ENCODE results near the gene FMNL2. TPM values are rescaled to one million over a fixed set of nuclear protein-coding genes. Genes with fewer than 3 reads are reported as not detected.

The FMNL2 gene
- total and polyA plus RNA-seq, 2 experiments from 2014 or later: 16.5 to 45.4 TPM

DNA sequence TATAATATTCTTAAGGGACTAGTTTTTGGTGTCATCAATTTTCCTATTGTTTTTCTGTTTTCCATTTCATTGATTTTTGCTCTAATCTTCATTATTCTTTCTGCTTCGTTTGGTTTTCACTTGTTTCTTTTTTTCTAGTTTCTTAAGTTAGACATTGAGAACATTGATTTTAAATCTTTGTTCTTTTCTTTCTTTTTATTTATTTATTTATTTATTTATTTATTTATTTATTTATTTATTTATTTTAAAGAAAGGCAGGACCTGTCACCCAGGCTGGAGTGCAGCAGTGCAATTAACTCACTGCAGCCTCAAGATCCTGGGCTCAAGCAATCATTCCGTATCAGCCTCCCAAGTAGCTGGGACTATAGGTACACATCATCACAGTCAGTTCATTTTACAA lies 7.0 kb upstream of the FMNL2 start (continued):
- TF ChIP-seq, protein P1, sequence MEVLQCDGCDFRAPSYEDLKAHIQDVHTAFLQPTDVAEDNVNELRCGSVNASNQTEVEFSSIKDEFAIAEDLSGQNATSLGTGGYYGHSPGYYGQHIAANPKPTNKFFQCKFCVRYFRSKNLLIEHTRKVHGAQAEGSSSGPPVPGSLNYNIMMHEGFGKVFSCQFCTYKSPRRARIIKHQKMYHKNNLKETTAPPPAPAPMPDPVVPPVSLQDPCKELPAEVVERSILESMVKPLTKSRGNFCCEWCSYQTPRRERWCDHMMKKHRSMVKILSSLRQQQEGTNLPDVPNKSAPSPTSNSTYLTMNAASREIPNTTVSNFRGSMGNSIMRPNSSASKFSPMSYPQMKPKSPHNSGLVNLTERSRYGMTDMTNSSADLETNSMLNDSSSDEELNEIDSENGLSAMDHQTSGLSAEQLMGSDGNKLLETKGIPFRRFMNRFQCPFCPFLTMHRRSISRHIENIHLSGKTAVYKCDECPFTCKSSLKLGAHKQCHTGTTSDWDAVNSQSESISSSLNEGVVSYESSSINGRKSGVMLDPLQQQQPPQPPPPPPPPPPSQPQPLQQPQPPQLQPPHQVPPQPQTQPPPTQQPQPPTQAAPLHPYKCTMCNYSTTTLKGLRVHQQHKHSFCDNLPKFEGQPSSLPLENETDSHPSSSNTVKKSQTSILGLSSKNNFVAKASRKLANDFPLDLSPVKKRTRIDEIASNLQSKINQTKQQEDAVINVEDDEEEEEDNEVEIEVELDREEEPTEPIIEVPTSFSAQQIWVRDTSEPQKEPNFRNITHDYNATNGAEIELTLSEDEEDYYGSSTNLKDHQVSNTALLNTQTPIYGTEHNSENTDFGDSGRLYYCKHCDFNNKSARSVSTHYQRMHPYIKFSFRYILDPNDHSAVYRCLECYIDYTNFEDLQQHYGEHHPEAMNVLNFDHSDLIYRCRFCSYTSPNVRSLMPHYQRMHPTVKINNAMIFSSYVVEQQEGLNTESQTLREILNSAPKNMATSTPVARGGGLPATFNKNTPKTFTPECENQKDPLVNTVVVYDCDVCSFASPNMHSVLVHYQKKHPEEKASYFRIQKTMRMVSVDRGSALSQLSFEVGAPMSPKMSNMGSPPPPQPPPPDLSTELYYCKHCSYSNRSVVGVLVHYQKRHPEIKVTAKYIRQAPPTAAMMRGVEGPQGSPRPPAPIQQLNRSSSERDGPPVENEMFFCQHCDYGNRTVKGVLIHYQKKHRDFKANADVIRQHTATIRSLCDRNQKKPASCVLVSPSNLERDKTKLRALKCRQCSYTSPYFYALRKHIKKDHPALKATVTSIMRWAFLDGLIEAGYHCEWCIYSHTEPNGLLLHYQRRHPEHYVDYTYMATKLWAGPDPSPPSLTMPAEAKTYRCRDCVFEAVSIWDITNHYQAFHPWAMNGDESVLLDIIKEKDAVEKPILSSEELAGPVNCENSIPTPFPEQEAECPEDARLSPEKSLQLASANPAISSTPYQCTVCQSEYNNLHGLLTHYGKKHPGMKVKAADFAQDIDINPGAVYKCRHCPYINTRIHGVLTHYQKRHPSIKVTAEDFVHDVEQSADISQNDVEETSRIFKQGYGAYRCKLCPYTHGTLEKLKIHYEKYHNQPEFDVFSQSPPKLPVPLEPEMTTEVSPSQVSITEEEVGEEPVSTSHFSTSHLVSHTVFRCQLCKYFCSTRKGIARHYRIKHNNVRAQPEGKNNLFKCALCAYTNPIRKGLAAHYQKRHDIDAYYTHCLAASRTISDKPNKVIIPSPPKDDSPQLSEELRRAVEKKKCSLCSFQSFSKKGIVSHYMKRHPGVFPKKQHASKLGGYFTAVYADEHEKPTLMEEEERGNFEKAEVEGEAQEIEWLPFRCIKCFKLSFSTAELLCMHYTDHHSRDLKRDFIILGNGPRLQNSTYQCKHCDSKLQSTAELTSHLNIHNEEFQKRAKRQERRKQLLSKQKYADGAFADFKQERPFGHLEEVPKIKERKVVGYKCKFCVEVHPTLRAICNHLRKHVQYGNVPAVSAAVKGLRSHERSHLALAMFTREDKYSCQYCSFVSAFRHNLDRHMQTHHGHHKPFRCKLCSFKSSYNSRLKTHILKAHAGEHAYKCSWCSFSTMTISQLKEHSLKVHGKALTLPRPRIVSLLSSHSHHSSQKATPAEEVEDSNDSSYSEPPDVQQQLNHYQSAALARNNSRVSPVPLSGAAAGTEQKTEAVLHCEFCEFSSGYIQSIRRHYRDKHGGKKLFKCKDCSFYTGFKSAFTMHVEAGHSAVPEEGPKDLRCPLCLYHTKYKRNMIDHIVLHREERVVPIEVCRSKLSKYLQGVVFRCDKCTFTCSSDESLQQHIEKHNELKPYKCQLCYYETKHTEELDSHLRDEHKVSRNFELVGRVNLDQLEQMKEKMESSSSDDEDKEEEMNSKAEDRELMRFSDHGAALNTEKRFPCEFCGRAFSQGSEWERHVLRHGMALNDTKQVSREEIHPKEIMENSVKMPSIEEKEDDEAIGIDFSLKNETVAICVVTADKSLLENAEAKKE (CRISPR knock-in tag; IDR thresholded peaks at IDR 0.05): no peak

DNA sequence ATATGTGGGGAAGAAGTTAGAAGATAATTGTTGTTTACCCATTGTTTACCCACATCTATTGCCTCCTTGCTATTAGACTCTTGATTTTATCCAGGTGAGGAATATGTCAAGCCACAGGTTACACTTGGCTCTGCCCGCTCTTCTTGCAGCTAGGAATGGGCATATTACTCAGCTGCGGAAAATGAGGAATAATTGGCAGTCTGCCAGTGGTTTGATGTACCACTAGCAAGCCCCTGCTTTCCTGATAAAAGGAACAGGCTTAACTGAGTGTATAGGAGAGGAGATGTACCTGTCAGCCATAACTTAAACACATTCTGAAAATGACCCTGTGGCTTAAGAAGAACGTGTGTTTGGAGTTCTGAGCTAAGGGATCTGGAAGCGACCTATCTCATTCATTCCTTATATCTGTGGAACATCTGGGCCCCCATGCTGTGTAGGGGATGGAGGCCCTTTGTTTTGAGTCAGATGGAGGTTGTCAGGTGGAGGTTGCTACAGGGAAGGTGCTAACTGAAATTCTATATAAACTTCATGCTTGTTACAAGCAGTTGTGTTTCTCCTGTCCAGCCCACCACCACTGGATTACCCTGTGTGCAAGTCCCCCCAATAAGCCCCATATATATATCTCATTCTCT lies 4.6 kb upstream of the FMNL2 start:
- H3K4me1 Mint-ChIP-seq: peaks cover 5% of the 10 kb centered on the region; the same call in 2 of the 3 replicates
- no peak overlapping the region for H3K27ac ChIP-seq (ENCODE audit: low read depth)
- no peaks in the 10 kb centered on the region for H3K4me1 ChIP-seq (ENCODE audit: insufficient read depth)
- no peak for ATAC-seq
- H3K9me2 ChIP-seq (ENCODE audit: insufficient read depth): no peaks in the 10 kb centered on the region
- no peak overlapping the region for H3K27ac Mint-ChIP-seq
- no peaks in the 10 kb centered on the region for H3K79me2 ChIP-seq (replicated peaks; ENCODE audit: insufficient read depth)
- H3K36me3 Mint-ChIP-seq (ENCODE audit: low read depth): no peaks in the 10 kb centered on the region
- H3K4me3 ChIP-seq: no peak overlapping the region
- H3K9me3 Mint-ChIP-seq: no peaks in the 10 kb centered on the region
- peaks cover 3% of the 10 kb centered on the region for H3K27me3 Mint-ChIP-seq (ENCODE audit: insufficient read depth, low read depth, poor library complexity)
- TF ChIP-seq, protein P2, sequence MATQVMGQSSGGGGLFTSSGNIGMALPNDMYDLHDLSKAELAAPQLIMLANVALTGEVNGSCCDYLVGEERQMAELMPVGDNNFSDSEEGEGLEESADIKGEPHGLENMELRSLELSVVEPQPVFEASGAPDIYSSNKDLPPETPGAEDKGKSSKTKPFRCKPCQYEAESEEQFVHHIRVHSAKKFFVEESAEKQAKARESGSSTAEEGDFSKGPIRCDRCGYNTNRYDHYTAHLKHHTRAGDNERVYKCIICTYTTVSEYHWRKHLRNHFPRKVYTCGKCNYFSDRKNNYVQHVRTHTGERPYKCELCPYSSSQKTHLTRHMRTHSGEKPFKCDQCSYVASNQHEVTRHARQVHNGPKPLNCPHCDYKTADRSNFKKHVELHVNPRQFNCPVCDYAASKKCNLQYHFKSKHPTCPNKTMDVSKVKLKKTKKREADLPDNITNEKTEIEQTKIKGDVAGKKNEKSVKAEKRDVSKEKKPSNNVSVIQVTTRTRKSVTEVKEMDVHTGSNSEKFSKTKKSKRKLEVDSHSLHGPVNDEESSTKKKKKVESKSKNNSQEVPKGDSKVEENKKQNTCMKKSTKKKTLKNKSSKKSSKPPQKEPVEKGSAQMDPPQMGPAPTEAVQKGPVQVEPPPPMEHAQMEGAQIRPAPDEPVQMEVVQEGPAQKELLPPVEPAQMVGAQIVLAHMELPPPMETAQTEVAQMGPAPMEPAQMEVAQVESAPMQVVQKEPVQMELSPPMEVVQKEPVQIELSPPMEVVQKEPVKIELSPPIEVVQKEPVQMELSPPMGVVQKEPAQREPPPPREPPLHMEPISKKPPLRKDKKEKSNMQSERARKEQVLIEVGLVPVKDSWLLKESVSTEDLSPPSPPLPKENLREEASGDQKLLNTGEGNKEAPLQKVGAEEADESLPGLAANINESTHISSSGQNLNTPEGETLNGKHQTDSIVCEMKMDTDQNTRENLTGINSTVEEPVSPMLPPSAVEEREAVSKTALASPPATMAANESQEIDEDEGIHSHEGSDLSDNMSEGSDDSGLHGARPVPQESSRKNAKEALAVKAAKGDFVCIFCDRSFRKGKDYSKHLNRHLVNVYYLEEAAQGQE (IDR thresholded peaks at IDR 0.05; ENCODE audit: unreplicated experiment): no peak
- no peak for TF ChIP-seq JUNB (IDR thresholded peaks at IDR 0.05; ENCODE audit: unreplicated experiment)
- TF ChIP-seq EZH2 (IDR thresholded peaks at IDR 0.05; ENCODE audit: low read depth, unreplicated experiment): no peak
- TF ChIP-seq CREB1 (CRISPR knock-in tag; IDR thresholded peaks at IDR 0.05; ENCODE audit: low read depth): no peak
- TF ChIP-seq, protein P3, sequence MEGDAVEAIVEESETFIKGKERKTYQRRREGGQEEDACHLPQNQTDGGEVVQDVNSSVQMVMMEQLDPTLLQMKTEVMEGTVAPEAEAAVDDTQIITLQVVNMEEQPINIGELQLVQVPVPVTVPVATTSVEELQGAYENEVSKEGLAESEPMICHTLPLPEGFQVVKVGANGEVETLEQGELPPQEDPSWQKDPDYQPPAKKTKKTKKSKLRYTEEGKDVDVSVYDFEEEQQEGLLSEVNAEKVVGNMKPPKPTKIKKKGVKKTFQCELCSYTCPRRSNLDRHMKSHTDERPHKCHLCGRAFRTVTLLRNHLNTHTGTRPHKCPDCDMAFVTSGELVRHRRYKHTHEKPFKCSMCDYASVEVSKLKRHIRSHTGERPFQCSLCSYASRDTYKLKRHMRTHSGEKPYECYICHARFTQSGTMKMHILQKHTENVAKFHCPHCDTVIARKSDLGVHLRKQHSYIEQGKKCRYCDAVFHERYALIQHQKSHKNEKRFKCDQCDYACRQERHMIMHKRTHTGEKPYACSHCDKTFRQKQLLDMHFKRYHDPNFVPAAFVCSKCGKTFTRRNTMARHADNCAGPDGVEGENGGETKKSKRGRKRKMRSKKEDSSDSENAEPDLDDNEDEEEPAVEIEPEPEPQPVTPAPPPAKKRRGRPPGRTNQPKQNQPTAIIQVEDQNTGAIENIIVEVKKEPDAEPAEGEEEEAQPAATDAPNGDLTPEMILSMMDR (conservative IDR thresholded peaks at IDR 0.05; ENCODE audit: low read depth in 2 of 2): no peak
- no peak for TF ChIP-seq ZNF114 (CRISPR knock-in tag; IDR thresholded peaks at IDR 0.05)
- TF ChIP-seq NANOG (IDR thresholded peaks at IDR 0.05; ENCODE audit: borderline replicate concordance): no peak
- H4K20me1 ChIP-seq (replicated peaks; ENCODE audit: insufficient read depth): no peaks in the 10 kb centered on the region
- no peaks in the 10 kb centered on the region for H3K36me3 ChIP-seq (ENCODE audit: insufficient read depth)
- no peaks in the 10 kb centered on the region for H3F3A ChIP-seq (replicated peaks; ENCODE audit: low read depth)
- no peaks in the 10 kb centered on the region; the same call in 1 of the 2 replicates for H3K27me3 ChIP-seq (ENCODE audit: insufficient read depth)
- DNase-seq (ENCODE audit: low spot score): no peak
- no peak overlapping the region for H3K4me2 ChIP-seq
- no peak overlapping the region for H2AFZ ChIP-seq
- H3K4me3 Mint-ChIP-seq: no peak overlapping the region
